ENCODE results near the gene MT1M. TPM values are rescaled to one million over a fixed set of nuclear protein-coding genes. Genes with fewer than 3 reads are reported as not detected.
"Not testable (repeated sequence)": the region's sequence is repeated elsewhere in the genome, so short reads cannot be mapped to it uniquely, and the experiment has no call there.

MT1M gene
- total and polyA plus RNA-seq, 2 of the 4 experiments (the other 2 are of a cell fraction): 0.10 TPM; not detected in 1

- BruUV-seq (replicated peaks); H4K91ac ChIP-seq (ENCODE audit: insufficient read depth, low read depth, low read length): not testable (repeated sequence)
These were observed 10.6 kb upstream of the MT1M start for GRCh38 chr16:56621665-56622445.

DNA sequence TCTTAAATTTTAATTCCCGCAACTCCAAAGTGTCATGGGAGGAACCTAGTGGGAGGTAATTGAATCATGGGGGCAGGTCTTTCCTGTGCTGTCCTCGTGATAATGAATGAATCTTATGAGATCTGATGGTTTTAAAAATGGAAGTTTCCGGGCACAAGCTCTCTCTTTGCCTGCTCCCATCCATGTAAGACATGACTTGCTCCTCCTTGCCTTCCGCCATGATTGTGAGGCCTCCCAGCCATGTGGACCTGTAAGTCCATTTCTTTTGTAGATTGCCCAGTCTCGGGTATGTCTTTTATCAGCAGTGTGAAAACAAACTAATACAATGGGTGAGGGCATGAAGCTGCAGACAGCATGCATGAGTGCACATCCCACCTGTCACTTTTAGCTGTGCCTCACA, 9.3 kb upstream of the MT1M start:
- intact Hi-C loops (cut with micrococcal nuclease); in situ Hi-C loops (cut with MboI; ENCODE audit: low sequenced_read_pairs); BruUV-seq (replicated peaks): not testable (repeated sequence)

More at GRCh38 chr16:56621665-56622445, 10.6 kb upstream of the MT1M start:
- H2AK9ac ChIP-seq (replicated peaks; ENCODE audit: low read depth, low read length, poor library complexity); H3K14ac ChIP-seq (replicated peaks; ENCODE audit: low read depth, low read length); POLR2A ChIA-PET (ENCODE audit: unreplicated experiment); in situ Hi-C loops (cut with MboI; ENCODE audit: low sequenced_read_pairs); dilution Hi-C loops (cut with HindIII; ENCODE audit: low sequenced_read_pairs, unreplicated experiment); ATAC-seq (ENCODE audit: low read depth); H3K9ac ChIP-seq (ENCODE audit: low read depth, low read length); H2BK5ac ChIP-seq (ENCODE audit: low read depth, low read length, poor library complexity, severe bottlenecking); H3K27ac ChIP-seq (ENCODE audit: insufficient read depth, low read length); H2BK20ac ChIP-seq (ENCODE audit: low read depth, low read length); H3K9me3 ChIP-seq (ENCODE audit: control insufficient read depth, insufficient read depth, low read length); DNase-seq; H3K18ac ChIP-seq (ENCODE audit: low read depth, low read length); H3K36me3 ChIP-seq (ENCODE audit: control insufficient read depth, insufficient read depth, low read length); H3K23ac ChIP-seq (ENCODE audit: low read depth, low read length); H3K4me3 ChIP-seq (ENCODE audit: insufficient read depth, low read depth, low read length); H4K8ac ChIP-seq (ENCODE audit: low read depth in 2 of 2, low read length in 2 of 2); H3K56ac ChIP-seq (ENCODE audit: extremely low read depth, insufficient read depth, low read length); H2AFZ ChIP-seq (replicated peaks; ENCODE audit: low read length, poor library complexity); H4K20me1 ChIP-seq (ENCODE audit: insufficient read depth, low read length); intact Hi-C loops (cut with micrococcal nuclease); H3K4me2 ChIP-seq (ENCODE audit: low read depth, low read length); H3K4ac ChIP-seq (ENCODE audit: low read depth, low read length); H2BK120ac ChIP-seq (ENCODE audit: low read depth, low read length); H2AK5ac ChIP-seq (ENCODE audit: low read depth, low read length); CTCF ChIA-PET; H2BK15ac ChIP-seq (ENCODE audit: low read depth, low read length); H4K5ac ChIP-seq (ENCODE audit: low read depth, low read length); H3K27me3 ChIP-seq (ENCODE audit: control insufficient read depth, insufficient read depth, low read length): not testable (repeated sequence)
- H3K9me1 ChIP-seq (ENCODE audit: insufficient read depth, low read length): peaks cover 11% of the 10 kb centered on the region
- peaks cover 3 to 26% of the 10 kb centered on the region in 2 experiments; a peak in 3 of 4 replicates for H3K79me1 ChIP-seq (ENCODE audit: low read depth in 1 of 2, low read length in 2 of 2)
- peaks cover 24% of the 10 kb centered on the region for H3K4me1 ChIP-seq (ENCODE audit: control insufficient read depth, insufficient read depth, low read length)
- 65% methylated on average over 4 of the region's 4 CpGs; no CpG with 5 or more reads in 1 of the 2 experiments for WGBS, 2 experiments (ENCODE audit: extremely low coverage in 2 of 2, insufficient read length in 1 of 2)

More for the DNA sequence above, 9.3 kb upstream of the MT1M start:
- ATAC-seq (ENCODE audit: low read depth); H3K56ac ChIP-seq (ENCODE audit: extremely low read depth, insufficient read depth, low read length); H2BK5ac ChIP-seq (ENCODE audit: low read depth, low read length, poor library complexity, severe bottlenecking); H4K20me1 ChIP-seq (ENCODE audit: insufficient read depth, low read length); dilution Hi-C loops (cut with HindIII; ENCODE audit: low sequenced_read_pairs, unreplicated experiment); H3K9ac ChIP-seq (ENCODE audit: low read depth, low read length); H2AFZ ChIP-seq (replicated peaks; ENCODE audit: low read length, poor library complexity); H3K36me3 ChIP-seq (ENCODE audit: control insufficient read depth, insufficient read depth, low read length); H3K14ac ChIP-seq (replicated peaks; ENCODE audit: low read depth, low read length); H4K91ac ChIP-seq (ENCODE audit: insufficient read depth, low read depth, low read length); POLR2A ChIA-PET (ENCODE audit: unreplicated experiment); H3K27me3 ChIP-seq (ENCODE audit: control insufficient read depth, insufficient read depth, low read length); H2BK120ac ChIP-seq (ENCODE audit: low read depth, low read length); H4K5ac ChIP-seq (ENCODE audit: low read depth, low read length); H2BK15ac ChIP-seq (ENCODE audit: low read depth, low read length); H3K4me3 ChIP-seq (ENCODE audit: insufficient read depth, low read depth, low read length); H2BK20ac ChIP-seq (ENCODE audit: low read depth, low read length); H3K9me1 ChIP-seq (ENCODE audit: insufficient read depth, low read length); CTCF ChIA-PET; H3K27ac ChIP-seq (ENCODE audit: insufficient read depth, low read length); H3K4me2 ChIP-seq (ENCODE audit: low read depth, low read length); H2AK9ac ChIP-seq (replicated peaks; ENCODE audit: low read depth, low read length, poor library complexity); DNase-seq; H4K8ac ChIP-seq (ENCODE audit: low read depth in 2 of 2, low read length in 2 of 2); H3K18ac ChIP-seq (ENCODE audit: low read depth, low read length); H3K9me3 ChIP-seq (ENCODE audit: control insufficient read depth, insufficient read depth, low read length); H3K4ac ChIP-seq (ENCODE audit: low read depth, low read length); H3K23ac ChIP-seq (ENCODE audit: low read depth, low read length): not testable (repeated sequence)
- Histone ChIP-seq H3K4me1 (ENCODE audit: control insufficient read depth, insufficient read depth, low read length) (peaks cover 17% of the 10 kb centered on the region), H3K79me1 (ENCODE audit: low read depth in 1 of 2, low read length in 2 of 2) (peaks cover 3 to 16% of the 10 kb centered on the region in 2 experiments; a peak in 3 of 4 replicates), H2AK5ac (ENCODE audit: low read depth, low read length) (0 out of 2 replicates have a peak overlapping the region, but pooled peaks have one; percentile 8)
- 100% methylated on average over 1 of the region's 5 CpGs; no CpG with 5 or more reads in 1 of the 2 experiments for WGBS, 2 experiments (ENCODE audit: extremely low coverage in 2 of 2, insufficient read length in 1 of 2)
